Fibroblast of lung (primary cell): ENCODE data around the gene COPS4.

Source experiments
- CTCF ChIP-seq, 2 donors: IDR thresholded peaks in 1 of 2; conservative IDR thresholded peaks in 1 of 2; 1 replicate in 1 of 2; 2 replicates in 1 of 2; pipeline ENCODE4 v1.5.1; 2011 to 2012; ENCODE audit warnings: low read length in 2 of 2, control low read depth in 1 of 2, inconsistent platforms in 1 of 2, low read depth in 1 of 2, mild to moderate bottlenecking in 1 of 2
- EZH2 ChIP-seq: IDR thresholded peaks from 2 replicates; pipeline ENCODE4 v1.5.1; 2012; ENCODE audit warnings: low read length, control low read depth, mild to moderate bottlenecking; ENCODE audit errors: missing control alignments

GRCh38 chr4:83110223-83110945, 75.4 kb downstream of the COPS4 start:
- peak; percentile 71 to 79 for TF ChIP-seq CTCF (conservative IDR thresholded peaks at IDR 0.05 in 1 of 2, IDR thresholded peaks at IDR 0.05 in 1 of 2; ENCODE audit: low read depth in 1 of 2, low read length in 2 of 2)
- no peak for TF ChIP-seq EZH2
